SIG-M5 treated with dmso at 0.1 percent for 504 hours (cell line): ENCODE results near the gene HHIPL1.

Experiments used
- DNase-seq: peaks from one replicate; lab custom pipeline; 2025; ENCODE audit not compliant: unreplicated experiment; lab: John Stamatoyannopoulos, UW

HHIPL1 gene

DNA sequence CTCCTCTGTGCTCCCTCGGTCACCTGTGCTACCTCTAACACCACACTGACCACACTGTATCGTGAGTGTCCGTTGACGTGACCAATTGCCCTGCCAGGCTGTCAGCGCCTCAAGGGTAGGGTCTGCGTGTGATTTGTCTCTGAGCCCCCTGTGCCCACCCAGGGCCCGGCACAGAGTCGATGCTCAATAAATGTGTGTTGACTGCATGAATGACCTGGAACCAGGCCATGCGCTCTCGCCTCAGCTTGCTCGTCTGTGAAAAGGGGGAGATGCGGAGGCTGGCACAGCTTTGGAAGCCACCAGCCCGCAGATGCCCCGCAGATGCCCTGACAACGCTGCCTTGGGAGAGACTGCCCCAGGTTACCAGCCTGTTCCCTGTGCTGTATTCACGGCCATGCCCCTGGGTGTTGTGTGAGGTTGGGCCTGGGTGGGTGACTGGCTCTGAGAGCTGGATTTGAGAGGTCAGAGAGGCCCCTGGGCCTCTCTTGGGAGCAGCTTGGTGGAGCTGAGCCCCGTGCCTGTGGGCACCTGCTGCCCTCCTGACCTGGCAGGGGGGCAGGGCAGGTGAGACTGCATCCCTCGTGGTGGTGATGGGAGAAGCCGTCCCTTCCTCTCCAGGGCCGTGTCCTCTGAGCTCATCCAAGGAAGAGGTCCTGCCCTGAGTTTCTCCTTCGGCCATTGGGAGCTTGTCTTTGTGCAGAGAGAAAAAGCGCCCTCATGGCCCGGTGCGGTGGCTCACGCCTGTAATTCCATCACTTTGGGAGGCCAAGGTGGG, 82.4 kb downstream of the HHIPL1 start:
- DNase-seq, result no peak

DNA sequence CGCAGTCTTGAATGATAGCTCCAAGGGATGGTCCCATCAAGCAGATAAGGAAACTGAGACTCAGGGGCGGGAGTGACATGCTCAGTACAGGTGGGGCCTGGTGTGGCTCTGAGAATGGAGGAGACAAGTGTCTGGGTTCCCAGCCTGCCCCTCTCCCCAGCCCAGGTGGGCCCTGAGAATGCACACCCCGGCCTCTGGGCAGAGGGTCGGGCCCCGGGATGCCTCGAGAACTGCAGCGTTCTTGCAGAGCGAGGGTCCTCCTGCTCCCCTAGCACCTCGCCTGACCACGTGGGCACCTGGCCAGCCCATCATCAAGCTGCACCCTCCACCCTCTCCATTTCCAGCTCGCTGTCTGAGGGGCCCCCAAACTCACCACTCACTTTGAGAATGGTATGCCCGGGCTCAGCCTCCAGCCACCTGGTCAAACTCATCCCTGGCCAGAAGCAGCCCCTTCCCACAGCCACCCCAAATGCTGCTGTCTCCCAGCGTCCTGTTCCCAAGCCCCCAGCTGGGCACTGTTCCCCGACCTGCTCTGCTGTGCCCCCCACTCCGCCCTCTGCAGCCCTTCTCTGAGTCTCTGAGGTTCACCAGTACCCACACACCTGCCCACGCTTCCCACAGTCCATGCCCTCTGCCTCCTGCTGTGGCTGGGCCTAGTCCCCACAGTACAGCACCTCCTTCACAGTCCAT, 83.4 kb downstream of the HHIPL1 start:
- no peak for DNase-seq

DNA sequence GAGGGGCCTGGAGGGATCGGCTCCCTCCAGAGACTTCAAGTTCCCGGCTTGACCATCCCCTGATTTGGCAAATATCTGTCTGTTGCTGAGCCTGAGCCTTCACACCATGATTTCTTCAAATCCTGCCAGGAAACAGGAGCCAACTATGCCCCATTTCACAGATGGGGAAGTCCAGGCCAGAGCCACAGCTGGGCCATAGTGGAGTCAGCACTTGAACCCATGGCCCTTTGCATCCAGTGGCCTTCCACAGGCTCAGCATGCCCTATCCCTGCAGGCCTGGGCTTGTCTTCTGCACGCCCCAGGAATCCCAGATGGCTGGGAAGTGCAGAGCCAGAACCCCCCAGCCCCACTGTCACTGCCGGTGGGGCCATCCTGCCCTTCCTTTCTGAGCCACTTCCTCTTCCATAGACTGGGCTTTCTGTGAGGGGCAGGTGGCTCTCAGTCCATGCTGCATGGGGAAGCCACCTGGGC, 84.1 kb downstream of the HHIPL1 start:
- DNase-seq, result no peak
